HG02973 (cell line): Measurements from ENCODE around the gene C7orf57.

Experiments used
- ATAC-seq: cut with Tn5 transposase; IDR thresholded peaks from one replicate; pipeline ENCODE4 v1.9.1; 2021; ENCODE audit warnings: moderate library complexity; ENCODE audit not compliant: unreplicated experiment

Gene C7orf57

GRCh38 chr7:48084727-48085432, 49.5 kb downstream of the C7orf57 start:
- peak; percentile 57 for ATAC-seq

- no peak for ATAC-seq
These were observed 50.1 kb downstream of the C7orf57 start for GRCh38 chr7:48085433-48085791.

- ATAC-seq: no peak
These were observed 50.6 kb downstream of the C7orf57 start for GRCh38 chr7:48085942-48086341.

- peak; percentile 24 for ATAC-seq
These were observed 52.0 kb downstream of the C7orf57 start for GRCh38 chr7:48087349-48087748.

GRCh38 chr7:48088559-48089045, 53.3 kb downstream of the C7orf57 start:
- peak; percentile 53 for ATAC-seq

GRCh38 chr7:48089046-48090003, 54.0 kb downstream of the C7orf57 start, which contains the start of gene UPP1:
UPP1 (plus strand) TSS chr7:48089265; CDS start chr7:48094784, 5,519 bp downstream.
- peak; percentile 46 for ATAC-seq

GRCh38 chr7:48090095-48090805, 54.9 kb downstream of the C7orf57 start:
- ATAC-seq: no peak

- no peak for ATAC-seq
These were observed 56.4 kb downstream of the C7orf57 start for GRCh38 chr7:48091506-48092433.

- no peak for ATAC-seq
These were observed 59.5 kb downstream of the C7orf57 start for GRCh38 chr7:48094861-48095293.

GRCh38 chr7:48096273-48096672, 60.9 kb downstream of the C7orf57 start:
- no peak for ATAC-seq

GRCh38 chr7:48097521-48098231, 62.3 kb downstream of the C7orf57 start:
- no peak for ATAC-seq

- ATAC-seq: no peak
These were observed 63.5 kb downstream of the C7orf57 start for GRCh38 chr7:48098846-48099245.

GRCh38 chr7:48099781-48100180, 64.4 kb downstream of the C7orf57 start:
- no peak for ATAC-seq

GRCh38 chr7:48101352-48101751, 66.0 kb downstream of the C7orf57 start:
- no peak for ATAC-seq

GRCh38 chr7:48101968-48102367, 66.6 kb downstream of the C7orf57 start:
- no peak for ATAC-seq

GRCh38 chr7:48102530-48102929, 67.2 kb downstream of the C7orf57 start:
- ATAC-seq: no peak

GRCh38 chr7:48105045-48105444, 69.7 kb downstream of the C7orf57 start:
- no peak for ATAC-seq

- ATAC-seq: no peak
These were observed 71.7 kb downstream of the C7orf57 start for GRCh38 chr7:48106906-48107659.
